A673 (cell line): ENCODE measurements around the gene ZDHHC4.

Experiments
- EZH2 ChIP-seq: fragments of 200-600 bp; sonication (generic); IDR thresholded peaks from 2 replicates; pipeline ENCODE4 v1.6.1; 2017; ENCODE audit warnings: borderline replicate concordance, low read depth, mild to moderate bottlenecking, mixed read lengths, antibody characterized with exemption, low read length; ENCODE audit not compliant: poor library complexity, severe bottlenecking
- TF ChIP-seq, protein P1 (sequence below): fragments of 300-800, 200-600 bp; sonication (generic); conservative IDR thresholded peaks from 2 replicates; pipeline ENCODE4 v1.5.1; 2017; ENCODE audit warnings: low read depth, mild to moderate bottlenecking, antibody characterized with exemption, low read length, moderate library complexity, mixed read lengths

DNA sequence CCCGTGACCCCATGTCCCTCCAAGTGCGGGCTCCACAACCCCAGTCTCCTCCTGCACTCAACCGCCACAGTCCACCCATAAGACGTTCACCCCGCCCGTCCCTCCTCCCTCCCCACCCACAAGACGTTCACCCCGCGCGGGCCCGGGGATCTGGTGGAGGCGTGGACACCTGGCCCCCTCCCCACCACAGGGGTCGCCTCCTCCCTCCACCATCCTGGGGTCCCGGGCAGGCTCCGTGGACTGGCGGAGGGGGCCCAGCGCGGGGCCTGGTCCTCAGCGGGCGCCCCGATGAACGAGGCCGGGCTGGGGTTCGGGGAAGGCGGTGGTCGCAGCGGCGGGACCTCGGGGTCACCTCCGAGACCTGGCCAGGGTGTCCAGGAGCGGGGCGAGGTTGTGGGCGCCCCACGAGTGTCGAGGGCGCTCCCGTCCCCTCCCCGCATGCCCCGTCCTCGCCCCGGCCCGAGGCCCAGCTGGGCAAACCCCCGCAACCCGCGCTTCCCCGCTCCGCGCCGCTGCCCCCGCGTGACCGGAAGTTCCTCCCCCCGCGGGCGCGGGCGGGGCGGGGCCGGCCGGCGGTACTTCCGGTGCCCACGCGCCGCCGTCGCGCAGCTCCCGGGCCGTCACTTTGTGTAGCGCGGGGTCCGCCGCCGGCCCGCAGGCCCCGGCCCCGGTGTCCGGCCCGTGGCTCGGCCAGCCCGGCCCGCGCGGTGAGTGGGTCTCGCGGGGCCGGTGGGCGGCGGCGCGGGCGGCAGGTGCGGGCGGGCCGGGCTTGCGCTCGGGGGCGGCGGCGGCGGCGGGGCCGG, 59.7 kb downstream of the ZDHHC4 start, which contains the start of gene ZNF316:
- TF ChIP-seq, protein P1, sequence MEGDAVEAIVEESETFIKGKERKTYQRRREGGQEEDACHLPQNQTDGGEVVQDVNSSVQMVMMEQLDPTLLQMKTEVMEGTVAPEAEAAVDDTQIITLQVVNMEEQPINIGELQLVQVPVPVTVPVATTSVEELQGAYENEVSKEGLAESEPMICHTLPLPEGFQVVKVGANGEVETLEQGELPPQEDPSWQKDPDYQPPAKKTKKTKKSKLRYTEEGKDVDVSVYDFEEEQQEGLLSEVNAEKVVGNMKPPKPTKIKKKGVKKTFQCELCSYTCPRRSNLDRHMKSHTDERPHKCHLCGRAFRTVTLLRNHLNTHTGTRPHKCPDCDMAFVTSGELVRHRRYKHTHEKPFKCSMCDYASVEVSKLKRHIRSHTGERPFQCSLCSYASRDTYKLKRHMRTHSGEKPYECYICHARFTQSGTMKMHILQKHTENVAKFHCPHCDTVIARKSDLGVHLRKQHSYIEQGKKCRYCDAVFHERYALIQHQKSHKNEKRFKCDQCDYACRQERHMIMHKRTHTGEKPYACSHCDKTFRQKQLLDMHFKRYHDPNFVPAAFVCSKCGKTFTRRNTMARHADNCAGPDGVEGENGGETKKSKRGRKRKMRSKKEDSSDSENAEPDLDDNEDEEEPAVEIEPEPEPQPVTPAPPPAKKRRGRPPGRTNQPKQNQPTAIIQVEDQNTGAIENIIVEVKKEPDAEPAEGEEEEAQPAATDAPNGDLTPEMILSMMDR: no peak
- no peak for TF ChIP-seq EZH2
